HG02763 (cell line): ENCODE data around the gene PSENEN.

Experiments used
- ATAC-seq: cut with Tn5 transposase; IDR thresholded peaks from one replicate; pipeline ENCODE4 v1.9.1; 2021; ENCODE audit warnings: mild to moderate bottlenecking, moderate library complexity; ENCODE audit not compliant: unreplicated experiment

The PSENEN gene

GRCh38 chr19:35750167-35750566 is 4.7 kb downstream of the PSENEN start:
- no peak for ATAC-seq

- ATAC-seq: no peak
These were observed 6.6 kb downstream of the PSENEN start for GRCh38 chr19:35751839-35752745.

- no peak for ATAC-seq
These were observed 7.4 kb downstream of the PSENEN start for GRCh38 chr19:35752746-35753350.

GRCh38 chr19:35753634-35754369 is 8.4 kb downstream of the PSENEN start:
- ATAC-seq: no peak

GRCh38 chr19:35754370-35755130 is 9.1 kb downstream of the PSENEN start:
- no peak for ATAC-seq

- no peak for ATAC-seq
These were observed 9.7 kb downstream of the PSENEN start for GRCh38 chr19:35755131-35755549.

- ATAC-seq: no peak
These were observed 10.3 kb downstream of the PSENEN start for GRCh38 chr19:35755550-35756376.

GRCh38 chr19:35756377-35757230 is 11.2 kb downstream of the PSENEN start, which contains the start of gene HSPB6:
Gene HSPB6, minus strand, starts transcription at chr19:35757029. Its CDS starts 21 bp downstream, at chr19:35757008.
- no peak for ATAC-seq

- no peak for ATAC-seq
These were observed 11.8 kb downstream of the PSENEN start for GRCh38 chr19:35757231-35757748.

- peak; percentile 95 for ATAC-seq
These were observed 12.5 kb downstream of the PSENEN start, which contains the start of gene PROSER3 for GRCh38 chr19:35757749-35758608. Gene PROSER3, plus strand, starts transcription at chr19:35758176. Its CDS starts 40 bp downstream, at chr19:35758216.

GRCh38 chr19:35759697-35760096 is 14.2 kb downstream of the PSENEN start:
- no peak for ATAC-seq

GRCh38 chr19:35760711-35761349 is 15.4 kb downstream of the PSENEN start:
- ATAC-seq: no peak

- ATAC-seq: no peak
These were observed 19.2 kb downstream of the PSENEN start for GRCh38 chr19:35764432-35765315.

GRCh38 chr19:35766571-35767104 is 21.2 kb downstream of the PSENEN start:
- ATAC-seq: no peak

GRCh38 chr19:35767288-35768081 is 22.0 kb downstream of the PSENEN start:
- no peak for ATAC-seq
